HCEC 1CT (cell line): ENCODE data around the gene GRB2.
"Not testable (repeated sequence)": the region's sequence is repeated elsewhere in the genome, so short reads cannot be mapped to it uniquely, and the experiment has no call there.

Source experiments
- DNase-seq: peaks from one replicate; pipeline ENCODE4 v3.0.0-alpha.2; 2017

GRB2 gene

GRCh38 chr17:75405365-75406221 lies at the start of gene GRB2:
Gene GRB2 (minus strand): TSS chr17:75405678. CDS start chr17:75393628, 12,050 bp downstream.
- peak; percentile 95 for DNase-seq

GRCh38 chr17:75454672-75455071 lies 49.2 kb upstream of the GRB2 start:
- DNase-seq: not testable (repeated sequence)

GRCh38 chr17:75454193-75454592 lies 48.7 kb upstream of the GRB2 start:
- no peak for DNase-seq

GRCh38 chr17:75450270-75450669 lies 44.8 kb upstream of the GRB2 start:
- no peak for DNase-seq

GRCh38 chr17:75447951-75448856 lies 42.7 kb upstream of the GRB2 start:
- no peak for DNase-seq

DNA sequence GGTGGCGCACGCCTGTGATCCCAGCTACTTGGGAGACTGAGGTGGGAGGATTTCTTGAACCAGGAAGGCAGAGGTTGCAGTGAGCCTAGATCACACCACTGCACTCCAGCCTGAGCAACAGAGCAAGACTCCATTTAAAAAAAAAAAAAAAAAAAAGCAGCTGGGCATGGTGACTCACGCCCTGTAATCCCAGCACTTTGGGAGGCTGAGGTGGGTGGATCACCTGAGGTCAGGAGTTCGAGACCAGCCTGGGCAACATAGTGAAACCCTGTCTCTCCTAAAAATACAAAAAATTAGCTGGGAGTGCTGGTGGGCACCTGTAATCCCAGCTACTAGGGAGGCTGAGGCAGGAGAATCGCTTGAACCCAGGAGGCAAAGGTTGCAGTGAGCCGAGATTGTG lies 40.4 kb upstream of the GRB2 start:
- not testable (repeated sequence) for DNase-seq

- no peak for DNase-seq
Observed at GRCh38 chr17:75445296-75445695, 39.8 kb upstream of the GRB2 start.

- DNase-seq: peak; percentile 82
Observed at GRCh38 chr17:75442168-75443103, 37.0 kb upstream of the GRB2 start.

- DNase-seq: no peak
Observed at GRCh38 chr17:75440738-75441448, 35.4 kb upstream of the GRB2 start.

DNA sequence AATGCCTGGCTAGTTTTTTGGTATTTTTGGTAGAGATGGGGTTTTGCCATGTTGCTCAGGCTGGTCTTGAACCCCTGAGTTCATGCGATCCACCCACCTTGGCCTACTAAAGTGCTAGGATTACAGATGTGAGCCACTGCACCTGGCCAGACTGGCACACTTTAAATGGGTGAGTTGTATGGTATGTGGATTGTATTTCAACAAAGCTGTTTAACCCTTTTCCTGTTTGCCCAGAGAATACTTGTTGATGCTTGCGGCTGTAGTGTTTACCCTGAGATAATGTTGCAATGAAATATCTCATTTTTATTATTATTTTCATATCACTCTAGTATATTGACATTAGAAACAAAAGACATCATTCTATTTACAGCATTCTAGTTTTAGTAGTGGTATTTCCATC lies 33.8 kb upstream of the GRB2 start:
- no peak for DNase-seq

GRCh38 chr17:75437404-75437803 lies 31.9 kb upstream of the GRB2 start:
- DNase-seq: not testable (repeated sequence)

GRCh38 chr17:75434433-75434832 lies 29.0 kb upstream of the GRB2 start:
- DNase-seq: not testable (repeated sequence)

DNA sequence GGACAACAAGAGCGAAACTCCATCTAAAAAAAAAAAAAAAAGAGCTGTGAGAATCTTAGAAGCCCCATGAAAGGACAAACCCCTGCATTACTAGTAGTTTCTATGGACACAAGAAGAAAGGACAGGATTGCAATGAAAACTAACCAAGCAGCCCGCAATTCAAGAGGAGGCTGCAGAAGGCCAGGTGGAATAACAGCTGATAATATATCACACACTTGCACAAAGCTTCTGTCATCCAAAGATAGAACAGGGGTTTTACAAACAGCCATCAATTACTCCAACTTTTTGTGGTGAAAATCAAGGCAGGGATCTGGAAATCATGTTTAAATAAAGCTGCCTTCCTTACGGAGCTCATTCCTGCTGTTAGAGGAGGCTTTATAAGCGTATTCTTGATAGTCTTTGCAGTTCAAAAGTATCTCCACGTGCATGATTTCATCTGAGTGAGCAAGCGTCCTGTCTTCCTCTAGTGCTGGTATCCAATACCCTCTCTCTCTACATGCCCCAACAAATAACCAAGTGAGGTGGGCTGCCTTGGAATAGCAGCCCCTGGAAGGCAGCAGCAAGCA lies 27.8 kb upstream of the GRB2 start:
- no peak for DNase-seq

DNA sequence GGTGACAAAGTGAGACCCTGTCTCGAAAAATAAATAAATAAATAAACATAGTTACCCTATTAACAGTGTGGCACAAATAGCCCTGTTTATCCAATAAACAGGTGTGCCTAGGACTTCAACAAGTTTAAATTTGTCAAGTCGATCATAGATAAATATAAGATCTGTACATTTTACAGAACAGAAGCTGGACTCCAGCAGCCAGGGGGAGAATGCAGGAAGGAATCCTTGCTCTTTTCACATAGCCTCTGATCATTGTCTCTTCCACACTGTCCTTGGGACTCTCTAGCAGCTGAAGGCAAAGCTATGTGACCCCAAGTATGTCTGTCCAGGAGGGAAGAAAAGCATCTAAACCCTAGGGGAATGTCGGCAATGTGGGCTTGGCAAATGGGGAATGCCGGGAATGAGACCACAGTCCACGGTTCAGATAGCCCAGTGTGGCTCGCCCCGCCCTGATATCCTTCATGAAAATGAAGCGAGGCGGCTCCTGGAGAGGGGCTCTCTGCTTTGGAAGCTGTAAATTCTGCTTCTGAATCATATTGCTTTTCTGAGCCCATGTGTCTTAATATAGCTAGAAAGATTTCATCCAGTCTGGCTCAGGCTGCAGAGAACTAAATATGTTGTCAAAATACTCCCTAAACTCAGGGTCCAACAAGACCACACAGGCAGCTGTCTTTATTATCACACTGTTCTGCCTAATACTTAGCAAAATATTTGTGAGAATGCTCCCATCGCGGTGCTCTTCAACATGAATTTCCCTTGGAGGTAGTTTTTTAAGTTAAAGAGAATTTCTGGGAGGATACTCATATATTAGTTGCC lies 24.9 kb upstream of the GRB2 start:
- DNase-seq: peak; percentile 28

DNA sequence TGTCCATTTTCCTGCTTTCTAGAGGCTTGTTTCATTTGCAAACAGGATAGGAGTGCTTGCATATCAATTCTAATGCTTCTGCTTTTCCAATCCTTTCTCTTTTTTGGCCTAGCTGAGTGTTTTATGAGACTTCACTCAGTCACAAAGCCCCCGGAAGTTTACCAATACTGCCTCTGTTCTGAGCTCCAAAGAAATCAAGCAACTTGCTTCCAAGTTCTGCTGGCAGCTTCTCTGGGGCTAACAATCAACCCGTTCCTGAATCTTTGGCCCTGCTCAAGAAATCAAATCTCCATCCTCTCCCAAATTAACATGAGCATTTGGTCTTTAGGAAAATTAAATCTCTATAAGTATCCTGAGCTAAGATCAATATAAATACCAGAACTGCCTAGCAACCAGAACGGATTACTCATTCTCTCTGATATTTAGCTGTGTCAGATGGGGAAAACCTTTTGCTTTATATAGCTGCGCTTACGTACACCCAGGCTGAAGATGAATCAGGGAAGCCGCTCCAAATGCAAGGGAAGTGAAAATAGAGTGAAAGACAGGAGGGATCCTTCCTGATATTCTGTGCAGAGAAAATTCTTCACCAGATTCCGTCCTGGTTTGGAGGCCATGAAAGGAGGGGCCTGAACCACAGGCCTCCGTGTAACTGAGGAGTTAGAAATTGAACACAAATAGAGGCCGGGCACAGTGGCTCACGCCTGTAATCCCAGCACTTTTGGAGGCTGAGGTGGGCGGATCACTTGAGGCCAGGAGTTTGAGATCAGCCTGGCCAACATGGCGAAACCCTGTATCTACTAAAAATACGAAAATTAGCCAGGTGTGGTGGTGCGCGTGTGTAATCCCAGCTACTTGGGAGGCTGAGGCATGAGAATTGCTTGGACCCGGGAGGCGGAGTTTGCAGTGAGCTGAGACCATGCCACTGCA lies 23.3 kb upstream of the GRB2 start:
- peak; percentile 82 for DNase-seq

DNA sequence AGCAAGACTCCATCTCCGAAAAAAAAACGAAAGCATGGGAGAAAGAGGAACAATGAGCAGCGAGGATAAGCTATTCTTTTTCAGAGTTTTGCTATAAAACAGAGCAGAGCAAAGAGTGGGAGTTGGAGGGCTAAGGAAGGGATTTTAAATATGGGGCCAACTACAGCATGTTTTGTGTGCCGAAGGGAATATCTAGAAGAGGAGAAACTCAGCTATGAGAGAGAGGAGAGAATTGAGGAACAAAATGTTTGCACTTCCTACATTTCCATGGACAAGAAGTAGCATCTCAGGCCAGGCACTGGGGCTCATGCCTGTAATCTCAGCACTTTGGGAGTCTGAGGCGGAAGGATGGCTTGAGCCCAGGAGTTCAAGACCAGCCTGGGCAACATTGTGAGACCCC lies 13.1 kb upstream of the GRB2 start:
- no peak for DNase-seq

DNA sequence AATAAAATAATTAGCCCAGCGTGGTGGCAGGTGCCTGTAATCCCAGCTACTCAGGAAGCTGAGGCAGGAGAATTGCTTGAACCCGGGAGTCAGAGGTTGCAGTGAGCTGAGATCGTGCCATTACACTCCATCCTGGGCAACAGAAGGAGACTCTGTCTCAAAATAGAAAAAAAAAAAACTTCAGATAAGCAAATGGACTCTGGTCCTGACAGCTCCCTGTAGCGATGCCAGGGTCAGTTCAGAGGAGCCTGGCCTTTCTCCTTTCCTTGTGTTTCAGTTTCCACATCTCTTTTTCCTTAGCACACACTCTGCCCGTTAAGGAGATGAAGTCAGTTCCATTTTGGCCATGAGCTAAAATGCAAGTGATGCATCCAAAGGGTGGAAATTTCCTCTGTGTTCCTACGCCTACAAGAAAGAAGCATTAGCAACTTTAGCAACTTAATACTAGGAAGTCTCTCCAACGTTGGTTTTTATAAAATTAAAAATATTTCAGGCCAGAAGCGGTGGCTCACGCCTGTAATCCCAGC lies 11.6 kb upstream of the GRB2 start:
- no peak for DNase-seq

- DNase-seq: no peak
Observed at GRCh38 chr17:75416006-75416405, 10.5 kb upstream of the GRB2 start.

DNA sequence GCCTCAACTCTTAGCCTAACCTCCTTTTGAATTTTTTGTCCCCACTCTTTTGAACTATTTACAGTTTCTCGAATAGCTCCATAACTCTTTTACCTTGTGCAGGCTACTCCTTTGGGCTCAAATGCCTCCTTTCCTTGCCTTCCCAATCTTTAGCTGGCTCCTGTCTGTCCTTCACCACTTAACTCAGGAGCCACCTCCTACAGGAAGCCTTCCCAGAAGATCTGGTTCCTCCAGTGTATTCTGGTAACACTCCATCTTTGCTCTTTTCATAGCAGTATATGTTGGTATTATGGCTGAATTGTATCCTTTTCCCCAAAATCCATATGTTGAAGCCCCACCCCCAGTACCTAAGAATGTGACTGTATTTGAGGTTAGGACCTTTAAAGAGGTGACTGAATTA lies 9.0 kb upstream of the GRB2 start:
- no peak for DNase-seq
